Measurements from ENCODE around the gene CAMTA1.
"Not testable (repeated sequence)": the region's sequence is repeated elsewhere in the genome, so short reads cannot be mapped to it uniquely, and the experiment has no call there.

The CAMTA1 gene

DNA sequence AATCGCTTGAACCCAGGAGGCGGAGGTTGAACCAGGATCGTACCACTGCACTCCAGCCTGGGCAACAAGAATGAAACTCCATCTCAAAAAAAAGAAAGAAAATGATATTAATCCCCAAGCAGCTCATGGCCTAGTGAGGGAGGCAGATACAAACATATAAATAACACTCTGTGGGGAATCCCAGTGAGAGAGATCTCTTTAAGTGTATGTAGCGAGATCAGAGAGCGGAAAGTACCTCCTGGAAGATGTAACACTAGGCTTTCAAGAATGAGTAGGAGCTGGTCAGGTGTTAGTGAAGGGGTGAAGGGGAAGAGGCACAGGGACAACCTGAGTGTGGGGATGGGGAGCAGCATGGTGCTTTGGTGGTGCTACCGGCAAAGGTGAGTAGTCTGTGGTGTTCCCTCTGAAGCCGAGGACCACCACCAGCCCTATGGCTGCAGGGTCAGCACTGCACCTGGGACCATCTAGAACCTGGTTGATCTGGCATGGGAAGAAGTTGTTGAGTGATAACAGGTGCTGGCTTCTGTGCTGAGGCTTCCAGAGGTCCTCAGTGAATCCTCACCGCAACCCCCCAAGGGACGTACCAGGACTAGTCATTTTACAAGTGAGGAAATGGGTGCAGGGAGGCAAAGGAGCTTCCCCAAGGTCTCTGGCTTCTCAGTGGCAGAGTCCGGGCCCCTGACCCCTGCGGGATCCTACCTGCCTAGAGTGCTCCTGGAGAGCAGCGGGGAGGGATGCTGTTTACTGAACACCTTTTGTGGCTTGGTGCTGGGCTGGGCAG, 618.2 kb downstream of the CAMTA1 start:
- no peak overlapping the region for H3K9ac ChIP-seq (ENCODE audit: low read length)
- H3K9me3 ChIP-seq (ENCODE audit: control insufficient read depth, low read depth, low read length), result peaks cover 9% of the 10 kb centered on the region
- no peaks in the 10 kb centered on the region for H3K36me3 ChIP-seq (ENCODE audit: control insufficient read depth, low read depth, low read length)
- H3K4me3 ChIP-seq (ENCODE audit: low read length), result no peak overlapping the region
- no peak overlapping the region for H3K27ac ChIP-seq (ENCODE audit: low read length)
- H3K4me1 ChIP-seq (ENCODE audit: control insufficient read depth, low read depth, low read length), result peaks cover 13% of the 10 kb centered on the region
- no peaks in the 10 kb centered on the region for H3K27me3 ChIP-seq (ENCODE audit: control insufficient read depth, insufficient read depth, low read length)

- Histone ChIP-seq H3K4me1 (ENCODE audit: control insufficient read depth, low read depth, low read length) (peaks cover 10% of the 10 kb centered on the region), H3K9me3 (ENCODE audit: control insufficient read depth, low read depth, low read length) (peaks cover 9% of the 10 kb centered on the region), H3K27ac (ENCODE audit: low read length) (no peak overlapping the region), H3K36me3 (ENCODE audit: control insufficient read depth, low read depth, low read length) (no peaks in the 10 kb centered on the region), H3K27me3 (ENCODE audit: control insufficient read depth, insufficient read depth, low read length) (no peaks in the 10 kb centered on the region), H3K4me3 (ENCODE audit: low read length) (no peak overlapping the region), H3K9ac (ENCODE audit: low read length) (no peak overlapping the region)
Measured at GRCh38 chr1:7404046-7404742, 618.9 kb downstream of the CAMTA1 start.

- H3K9ac ChIP-seq (ENCODE audit: low read length), result no peak overlapping the region
- no peak overlapping the region for H3K4me3 ChIP-seq (ENCODE audit: low read length)
- H3K4me1 ChIP-seq (ENCODE audit: control insufficient read depth, low read depth, low read length), result peaks cover 10% of the 10 kb centered on the region
- no peaks in the 10 kb centered on the region for H3K27me3 ChIP-seq (ENCODE audit: control insufficient read depth, insufficient read depth, low read length)
- no peaks in the 10 kb centered on the region for H3K9me3 ChIP-seq (ENCODE audit: control insufficient read depth, low read depth, low read length)
- no peak overlapping the region for H3K27ac ChIP-seq (ENCODE audit: low read length)
- H3K36me3 ChIP-seq (ENCODE audit: control insufficient read depth, low read depth, low read length), result no peaks in the 10 kb centered on the region
Measured at GRCh38 chr1:7405844-7406500, 620.7 kb downstream of the CAMTA1 start.

DNA sequence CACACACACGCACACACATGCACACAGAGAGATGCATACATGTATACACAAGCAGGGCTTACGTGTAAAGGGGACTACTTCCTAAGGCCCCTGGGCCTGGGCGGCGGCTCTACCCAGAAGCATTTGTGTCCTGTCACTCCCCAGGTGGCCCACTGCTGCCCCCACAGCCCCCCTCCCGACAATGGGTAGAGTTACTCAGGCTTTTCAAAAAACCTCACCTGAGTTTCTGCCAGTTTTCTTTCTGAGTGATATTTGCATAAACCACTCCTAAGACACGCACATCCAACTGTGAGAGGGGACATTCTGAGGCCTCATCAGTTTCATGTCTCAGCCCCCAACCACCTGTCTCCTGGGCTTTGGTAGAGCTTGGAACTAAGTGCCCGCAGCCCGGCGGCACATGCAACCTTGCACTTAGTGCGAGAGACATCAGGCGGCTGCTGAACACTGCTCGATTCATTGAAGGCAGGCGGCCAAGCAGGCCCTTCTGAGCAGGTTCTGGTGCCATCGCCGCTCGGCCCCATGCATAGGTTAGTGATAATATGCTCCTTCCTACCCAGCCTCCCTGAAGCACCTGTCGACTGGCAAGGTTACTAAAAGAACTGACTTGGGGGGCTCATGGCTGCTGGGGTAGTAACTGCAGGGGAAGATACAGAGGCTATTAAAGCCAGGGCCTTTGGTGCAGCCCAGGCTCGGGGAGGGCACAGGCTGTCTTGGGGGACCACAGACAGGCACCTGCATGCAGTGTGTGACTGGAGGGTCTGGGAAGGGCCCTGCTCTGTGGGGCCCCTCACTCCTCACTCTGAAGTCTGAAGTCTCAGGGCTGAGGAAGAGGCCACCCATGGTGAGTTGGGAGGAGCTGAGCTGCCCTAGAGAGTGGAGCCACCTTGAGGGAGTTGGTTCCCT, 621.6 kb downstream of the CAMTA1 start:
- no peaks in the 10 kb centered on the region for H3K27me3 ChIP-seq (ENCODE audit: control insufficient read depth, insufficient read depth, low read length)
- no peaks in the 10 kb centered on the region for H3K36me3 ChIP-seq (ENCODE audit: control insufficient read depth, low read depth, low read length)
- H3K4me3 ChIP-seq (ENCODE audit: low read length), result no peak overlapping the region
- peaks cover 5% of the 10 kb centered on the region for H3K4me1 ChIP-seq (ENCODE audit: control insufficient read depth, low read depth, low read length)
- H3K9me3 ChIP-seq (ENCODE audit: control insufficient read depth, low read depth, low read length), result no peaks in the 10 kb centered on the region
- H3K27ac ChIP-seq (ENCODE audit: low read length), result no peak overlapping the region
- no peak overlapping the region for H3K9ac ChIP-seq (ENCODE audit: low read length)

DNA sequence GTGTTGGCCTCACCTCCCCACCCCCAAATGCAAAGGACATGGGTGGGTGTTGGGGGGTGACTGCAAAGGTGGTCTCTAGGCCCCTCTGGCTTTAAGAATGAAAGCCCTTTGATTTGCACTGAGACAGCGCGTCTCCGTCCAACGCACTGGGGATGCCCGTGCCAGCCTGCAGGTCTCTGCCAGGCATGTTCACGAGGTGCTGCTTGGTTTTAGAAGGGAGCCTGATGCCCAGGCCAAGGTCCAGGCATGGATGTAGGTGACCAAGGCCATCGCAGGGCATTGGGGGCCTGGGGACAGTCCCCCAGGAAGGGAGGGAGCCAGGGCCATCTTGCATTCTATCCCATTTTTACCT, 622.3 kb downstream of the CAMTA1 start:
- Histone ChIP-seq H3K4me3 (ENCODE audit: low read length) (no peak overlapping the region), H3K36me3 (ENCODE audit: control insufficient read depth, low read depth, low read length) (no peaks in the 10 kb centered on the region), H3K27ac (ENCODE audit: low read length) (no peak overlapping the region), H3K27me3 (ENCODE audit: control insufficient read depth, insufficient read depth, low read length) (no peaks in the 10 kb centered on the region), H3K9me3 (ENCODE audit: control insufficient read depth, low read depth, low read length) (no peaks in the 10 kb centered on the region), H3K9ac (ENCODE audit: low read length) (no peak overlapping the region), H3K4me1 (ENCODE audit: control insufficient read depth, low read depth, low read length) (no peaks in the 10 kb centered on the region)

DNA sequence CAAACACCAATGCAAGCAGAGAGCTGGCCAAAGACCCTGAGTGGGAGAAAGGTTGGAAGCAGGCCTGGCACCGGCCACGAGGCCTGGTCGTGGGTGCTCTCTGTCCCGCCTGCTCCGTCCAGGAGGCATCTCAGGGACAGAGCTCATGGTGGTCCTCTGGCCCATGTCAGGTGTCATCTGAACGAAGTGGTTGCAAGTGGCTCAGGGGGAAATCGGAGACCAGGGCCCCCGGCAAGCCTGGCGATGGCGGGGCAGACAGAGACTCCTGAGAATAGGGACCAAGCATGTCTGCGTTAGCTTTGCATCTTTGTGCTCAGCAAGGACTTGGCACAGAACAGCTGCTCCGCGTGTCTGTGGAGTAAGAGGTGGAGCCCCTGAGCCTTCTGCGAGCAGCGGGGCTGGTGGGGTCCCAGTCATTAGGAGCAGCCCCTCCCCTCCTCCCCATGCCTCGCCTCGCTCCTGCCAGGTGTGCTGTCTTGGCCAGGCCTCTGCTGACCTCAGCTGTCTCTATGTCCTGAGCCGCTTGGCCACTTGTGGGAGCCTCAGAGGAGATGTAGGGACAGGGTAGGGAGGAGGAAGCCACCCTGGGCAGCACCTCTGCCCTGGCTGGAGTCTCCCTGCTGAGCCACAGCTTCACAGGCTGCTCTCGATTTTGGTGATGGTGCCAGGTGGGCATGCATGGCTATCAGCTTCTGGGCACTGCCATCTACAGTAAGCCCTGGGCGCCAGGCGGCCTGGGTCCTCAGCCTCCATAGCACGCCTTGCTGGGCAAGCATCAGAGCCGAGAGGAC, 622.9 kb downstream of the CAMTA1 start:
- Histone ChIP-seq H3K9me3 (ENCODE audit: control insufficient read depth, low read depth, low read length) (no peaks in the 10 kb centered on the region), H3K4me3 (ENCODE audit: low read length) (no peak overlapping the region), H3K27ac (ENCODE audit: low read length) (no peak overlapping the region), H3K36me3 (ENCODE audit: control insufficient read depth, low read depth, low read length) (no peaks in the 10 kb centered on the region), H3K4me1 (ENCODE audit: control insufficient read depth, low read depth, low read length) (no peaks in the 10 kb centered on the region), H3K27me3 (ENCODE audit: control insufficient read depth, insufficient read depth, low read length) (no peaks in the 10 kb centered on the region), H3K9ac (ENCODE audit: low read length) (no peak overlapping the region)

- no peaks in the 10 kb centered on the region for H3K36me3 ChIP-seq (ENCODE audit: control insufficient read depth, low read depth, low read length)
- no peak overlapping the region for H3K9ac ChIP-seq (ENCODE audit: low read length)
- H3K4me3 ChIP-seq (ENCODE audit: low read length), result no peak overlapping the region
- H3K27me3 ChIP-seq (ENCODE audit: control insufficient read depth, insufficient read depth, low read length), result no peaks in the 10 kb centered on the region
- no peaks in the 10 kb centered on the region for H3K4me1 ChIP-seq (ENCODE audit: control insufficient read depth, low read depth, low read length)
- no peak overlapping the region for H3K27ac ChIP-seq (ENCODE audit: low read length)
- H3K9me3 ChIP-seq (ENCODE audit: control insufficient read depth, low read depth, low read length), result no peaks in the 10 kb centered on the region
Measured at GRCh38 chr1:7408771-7409150, 623.5 kb downstream of the CAMTA1 start.

DNA sequence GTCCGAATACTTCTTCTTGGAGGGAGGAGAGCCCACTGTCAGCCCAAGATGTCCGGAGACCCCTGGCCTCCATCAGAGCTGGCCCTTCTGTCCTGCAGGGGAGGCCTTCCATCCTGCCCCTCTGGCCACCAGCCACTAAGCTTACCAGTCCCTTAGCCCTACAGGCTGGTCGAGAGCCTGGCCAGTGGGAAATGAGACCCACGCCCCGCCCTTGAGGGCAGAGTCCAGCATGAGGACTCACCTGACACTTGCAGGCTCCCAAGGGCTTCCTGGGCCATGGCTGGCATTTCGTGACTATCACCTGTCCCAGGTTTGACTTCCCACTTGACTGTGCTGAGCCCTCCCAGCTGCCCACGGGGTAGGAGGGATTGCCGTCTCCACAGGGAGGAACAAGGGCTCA, 624.0 kb downstream of the CAMTA1 start:
- no peaks in the 10 kb centered on the region for H3K9me3 ChIP-seq (ENCODE audit: control insufficient read depth, low read depth, low read length)
- H3K27ac ChIP-seq (ENCODE audit: low read length), result no peak overlapping the region
- H3K9ac ChIP-seq (ENCODE audit: low read length), result no peak overlapping the region
- H3K27me3 ChIP-seq (ENCODE audit: control insufficient read depth, insufficient read depth, low read length), result no peaks in the 10 kb centered on the region
- H3K4me3 ChIP-seq (ENCODE audit: low read length), result no peak overlapping the region
- no peaks in the 10 kb centered on the region for H3K36me3 ChIP-seq (ENCODE audit: control insufficient read depth, low read depth, low read length)
- H3K4me1 ChIP-seq (ENCODE audit: control insufficient read depth, low read depth, low read length), result no peaks in the 10 kb centered on the region

- Histone ChIP-seq H3K4me1 (ENCODE audit: control insufficient read depth, low read depth, low read length) (no peaks in the 10 kb centered on the region), H3K27ac (ENCODE audit: low read length) (no peak overlapping the region), H3K9ac (ENCODE audit: low read length) (no peak overlapping the region), H3K36me3 (ENCODE audit: control insufficient read depth, low read depth, low read length) (no peaks in the 10 kb centered on the region), H3K27me3 (ENCODE audit: control insufficient read depth, insufficient read depth, low read length) (no peaks in the 10 kb centered on the region), H3K9me3 (ENCODE audit: control insufficient read depth, low read depth, low read length) (no peaks in the 10 kb centered on the region), H3K4me3 (ENCODE audit: low read length) (no peak overlapping the region)
Measured at GRCh38 chr1:7410156-7410555, 624.9 kb downstream of the CAMTA1 start.

DNA sequence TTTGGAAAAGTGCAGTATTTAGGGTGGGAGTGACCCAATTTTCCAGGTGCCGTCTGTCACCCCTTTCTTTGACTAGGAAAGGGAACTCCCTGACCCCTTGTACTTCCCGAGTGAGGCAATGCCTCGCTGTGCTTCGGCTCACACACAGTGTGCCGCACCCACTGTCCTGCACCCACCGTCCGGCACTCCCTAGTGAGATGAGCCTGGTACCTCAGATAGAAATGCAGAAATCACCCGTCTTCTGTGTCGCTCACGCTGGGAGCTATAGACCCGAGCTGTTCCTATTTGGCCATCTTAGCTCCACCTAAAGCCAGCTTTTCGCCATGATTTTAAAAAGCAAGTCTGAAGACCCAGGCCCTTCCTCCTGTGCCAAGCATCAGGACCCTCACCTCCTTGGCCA, 632.4 kb downstream of the CAMTA1 start:
- not testable (repeated sequence) for H3K4me3 ChIP-seq (ENCODE audit: low read length); H3K36me3 ChIP-seq (ENCODE audit: control insufficient read depth, low read depth, low read length); H3K4me1 ChIP-seq (ENCODE audit: control insufficient read depth, low read depth, low read length); H3K27ac ChIP-seq (ENCODE audit: low read length); H3K9ac ChIP-seq (ENCODE audit: low read length); H3K27me3 ChIP-seq (ENCODE audit: control insufficient read depth, insufficient read depth, low read length); H3K9me3 ChIP-seq (ENCODE audit: control insufficient read depth, low read depth, low read length)
